Spleen (tissue), 11 donors: ENCODE data around the gene FIZ1. TPM values are rescaled to one million over a fixed set of nuclear protein-coding genes. Genes with fewer than 3 reads are reported as not detected.

ENCODE experiments used
- DNase-seq: peaks from one replicate; pipeline ENCODE4 v3.0.0-alpha.2; 2020
- H3K27ac ChIP-seq, 8 donors: fragments of 200-600 bp; sonication (generic) in 7 of 8; 1 replicate in 4 of 8; 2 replicates in 4 of 8; pipeline versions ENCODE4 v1.5.0 to v1.8.0; 2016 to 2021; ENCODE audit warnings: inconsistent platforms in 4 of 8, mild to moderate bottlenecking in 4 of 8, moderate library complexity in 1 of 8
- H3K27me3 ChIP-seq, 7 donors: fragments of 200-600 bp; sonication (generic) in 6 of 7; replicated peaks in 1 of 7; 1 replicate in 4 of 7; 2 replicates in 3 of 7; pipeline versions ENCODE4 v1.5.0 to v1.8.0; 2016 to 2021; ENCODE audit warnings: inconsistent platforms in 3 of 7, mild to moderate bottlenecking in 1 of 7
- H3K36me3 ChIP-seq, 6 donors: fragments of 200-600 bp; sonication (generic) in 5 of 6; 1 replicate in 4 of 6; 2 replicates in 2 of 6; pipeline versions ENCODE4 v1.5.0 to v1.8.0; 2016 to 2021; ENCODE audit warnings: inconsistent platforms in 2 of 6
- H3K4me1 ChIP-seq, 6 donors: fragments of 200-600 bp; sonication (generic) in 5 of 6; 1 replicate in 3 of 6; 2 replicates in 3 of 6; pipeline versions ENCODE4 v1.5.0 to v1.8.0; 2016 to 2021; ENCODE audit warnings: inconsistent platforms in 3 of 6
- H3K4me3 ChIP-seq, 8 donors: fragments of 200-600 bp; sonication (generic) in 7 of 8; 1 replicate in 4 of 8; 2 replicates in 4 of 8; pipeline versions ENCODE4 v1.5.0 to v1.8.0; 2016 to 2021; ENCODE audit warnings: inconsistent platforms in 4 of 8, mild to moderate bottlenecking in 4 of 8, moderate library complexity in 2 of 8
- H3K9me3 ChIP-seq, 8 donors: fragments of 200-600 bp; sonication (generic) in 7 of 8; 1 replicate in 4 of 8; 2 replicates in 4 of 8; pipeline versions ENCODE4 v1.5.0 to v1.8.0; 2016 to 2021; ENCODE audit warnings: inconsistent platforms in 4 of 8
- POLR2A ChIP-seq, 3 donors: fragments of 450-650 bp; IDR thresholded peaks; one replicate each; pipeline ENCODE4 v1.5.1; 2017; ENCODE audit warnings: antibody characterized with exemption in 3 of 3, mild to moderate bottlenecking in 1 of 3
- POLR2AphosphoS5 ChIP-seq, 3 donors: sonication (generic); formaldehyde crosslinking; IDR thresholded peaks; one replicate each; pipeline ENCODE4 v1.5.1; 2017; ENCODE audit warnings: antibody characterized with exemption in 3 of 3
- WGBS, 5 donors: extraction: QIAGEN DNeasy Blood & Tissue Kit in 3 of 5; methylation state at CpG; one replicate each; pipeline versions ENCODE4 v1.1.5 to v1.1.7; 2013 to 2018; 5-methylcytosine and 5-hydroxymethylcytosine counted together
- intact Hi-C: fragments of 100-400 bp; cut with DNase I; formaldehyde crosslinking; loops from one replicate; pipeline ENCODE4 v1.15.0; 2023; ENCODE audit warnings: low total_unique reads
- polyA plus RNA-seq, 3 donors: library from polyadenylated mRNA; stranded (reverse); fragments of 200-250 nt; gene quantifications; one replicate each; pipeline ENCODE4 v1.2.1, GENCODE V29; 2013
- total RNA-seq, 7 donors: library from RNA; depleted of rRNA in 3 of 7; stranded (reverse); fragments of >200 nt in 3 of 7; fragmentation: NEBNext Ultra II Directional in 4 of 7; extraction: Animal tissue kit (Norgen Biotek cat#: 25700) in 4 of 7; gene quantifications; one replicate each; pipeline versions ENCODE4 v1.1.0 to v1.2.1, GENCODE V29; 2016 to 2021
- TF ChIP-seq, protein P1 (sequence below), 11 experiments: fragments of 200-600 bp in 7 of 11; fragments of 450-650 bp in 4 of 11; sonication (generic) in 4 of 11; IDR thresholded peaks in 8 of 11; conservative IDR thresholded peaks in 3 of 11; 1 replicate in 7 of 11; 2 replicates in 4 of 11; pipeline versions ENCODE4 v1.4.0 to v1.8.0; 2016 to 2021; ENCODE audit warnings: antibody characterized with exemption in 11 of 11, inconsistent platforms in 4 of 11, mild to moderate bottlenecking in 1 of 11
- donor health status: healthy with polysubstance abuse.
- donor health status: DM: no; HTN: no; CAD: no; lungs with moderate emphysema.
- donor health status: DM: no; HTN: no; CAD: no.
- donor health status: Bipolar disorder and iron deficiency.
- donor health status: healthy.
- donor health status: DM: no; HTN: no; CAD: no.
- donor health status: DM: yes; HTN: yes; CAD: no.

The FIZ1 gene
- total and polyA plus RNA-seq, 10 donors = 5.1 to 17.3 (median 10.9) TPM

DNA sequence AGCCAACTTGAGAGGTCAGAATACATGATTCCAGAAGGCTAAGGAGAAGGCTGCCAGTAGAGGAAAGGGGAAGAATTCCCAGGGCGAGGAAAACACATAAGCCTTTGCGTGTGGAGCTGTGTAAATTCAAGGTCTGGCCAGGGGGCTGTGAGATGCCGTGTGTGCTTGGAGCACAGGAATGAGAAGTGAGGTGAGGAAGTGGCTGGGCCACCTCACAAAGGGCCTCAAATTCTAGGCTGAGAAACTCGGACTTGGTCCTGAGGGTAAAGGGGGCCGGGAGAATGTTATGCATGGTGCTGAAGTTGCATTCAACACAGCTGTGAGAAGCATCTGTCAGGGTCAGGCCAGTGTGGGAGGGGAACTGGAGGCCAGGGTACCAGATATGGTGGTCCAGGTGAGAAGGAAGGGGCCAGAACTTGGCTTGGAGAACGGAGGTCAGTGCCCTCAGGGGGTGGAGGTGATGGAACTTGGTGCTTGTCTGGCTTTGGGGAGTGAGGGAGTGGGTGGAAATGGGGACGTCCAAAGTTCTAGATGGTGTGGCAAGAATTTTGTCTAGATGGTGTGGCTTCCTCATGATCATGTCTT, 36.6 kb upstream of the FIZ1 start:
- Histone ChIP-seq H3K27me3 (no peaks in the 10 kb centered on the region), H3K4me1 (peaks cover 37 to 87% (median 72%) of the 10 kb centered on the region in 6 donors), H3K27ac (peak overlapping the region; percentile 95 to 99 (median 98)), H3K4me3 (peak overlapping the region; percentile 66 to 85 (median 70)), H3K36me3 (peaks cover 0 to 9% (median 3%) of the 10 kb centered on the region in 6 donors), H3K9me3 (no peaks in the 10 kb centered on the region)
- TF ChIP-seq, protein P1, sequence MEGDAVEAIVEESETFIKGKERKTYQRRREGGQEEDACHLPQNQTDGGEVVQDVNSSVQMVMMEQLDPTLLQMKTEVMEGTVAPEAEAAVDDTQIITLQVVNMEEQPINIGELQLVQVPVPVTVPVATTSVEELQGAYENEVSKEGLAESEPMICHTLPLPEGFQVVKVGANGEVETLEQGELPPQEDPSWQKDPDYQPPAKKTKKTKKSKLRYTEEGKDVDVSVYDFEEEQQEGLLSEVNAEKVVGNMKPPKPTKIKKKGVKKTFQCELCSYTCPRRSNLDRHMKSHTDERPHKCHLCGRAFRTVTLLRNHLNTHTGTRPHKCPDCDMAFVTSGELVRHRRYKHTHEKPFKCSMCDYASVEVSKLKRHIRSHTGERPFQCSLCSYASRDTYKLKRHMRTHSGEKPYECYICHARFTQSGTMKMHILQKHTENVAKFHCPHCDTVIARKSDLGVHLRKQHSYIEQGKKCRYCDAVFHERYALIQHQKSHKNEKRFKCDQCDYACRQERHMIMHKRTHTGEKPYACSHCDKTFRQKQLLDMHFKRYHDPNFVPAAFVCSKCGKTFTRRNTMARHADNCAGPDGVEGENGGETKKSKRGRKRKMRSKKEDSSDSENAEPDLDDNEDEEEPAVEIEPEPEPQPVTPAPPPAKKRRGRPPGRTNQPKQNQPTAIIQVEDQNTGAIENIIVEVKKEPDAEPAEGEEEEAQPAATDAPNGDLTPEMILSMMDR (IDR thresholded peaks at IDR 0.05 in 8 of 11, conservative IDR thresholded peaks at IDR 0.05 in 3 of 11) = no peak
- TF ChIP-seq POLR2A (IDR thresholded peaks at IDR 0.05) (no peak), POLR2AphosphoS5 (IDR thresholded peaks at IDR 0.05) (no peak)
- intact Hi-C loops = no loop called here
- 57 to 73% (median 60%) methylated on average over 7 of the region's 7 CpGs for WGBS, 5 donors
- no peak for DNase-seq

DNA sequence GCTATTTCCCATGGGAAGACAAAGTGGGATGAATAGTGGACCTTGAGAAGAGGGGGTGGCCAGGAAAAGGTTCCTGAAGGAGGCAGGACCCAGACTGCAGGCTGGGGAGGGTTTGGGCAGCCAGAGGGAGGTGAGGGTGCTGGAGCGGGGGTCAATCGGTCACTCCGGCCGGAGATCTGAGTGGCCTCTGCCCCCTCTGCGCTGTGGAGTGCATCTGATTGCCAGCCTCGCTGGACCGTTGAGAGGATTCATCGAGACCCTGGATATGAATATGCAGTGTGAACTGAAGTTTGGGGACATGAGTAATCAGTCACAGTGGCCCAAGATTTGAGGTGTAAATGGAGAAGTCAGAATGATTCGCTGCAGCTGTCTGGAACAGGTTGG, 36.0 kb upstream of the FIZ1 start:
- TF ChIP-seq, protein P1 (IDR thresholded peaks at IDR 0.05 in 8 of 11, conservative IDR thresholded peaks at IDR 0.05 in 3 of 11) = no peak
- TF ChIP-seq POLR2AphosphoS5 (IDR thresholded peaks at IDR 0.05) = no peak
- no peak for TF ChIP-seq POLR2A (IDR thresholded peaks at IDR 0.05)
- 6 to 16% (median 13%) methylated on average over 9 of the region's 9 CpGs for WGBS, 5 donors
- Histone ChIP-seq H3K27ac (peak overlapping the region; percentile 95 to 99 (median 98)), H3K4me3 (peak overlapping the region; percentile 66 to 85 (median 70)), H3K9me3 (no peaks in the 10 kb centered on the region), H3K36me3 (peaks cover 0 to 9% (median 3%) of the 10 kb centered on the region in 6 donors), H3K4me1 (peaks cover 34 to 81% (median 67%) of the 10 kb centered on the region in 6 donors), H3K27me3 (no peaks in the 10 kb centered on the region)
- intact Hi-C loops = no loop called here
- DNase-seq = no peak

DNA sequence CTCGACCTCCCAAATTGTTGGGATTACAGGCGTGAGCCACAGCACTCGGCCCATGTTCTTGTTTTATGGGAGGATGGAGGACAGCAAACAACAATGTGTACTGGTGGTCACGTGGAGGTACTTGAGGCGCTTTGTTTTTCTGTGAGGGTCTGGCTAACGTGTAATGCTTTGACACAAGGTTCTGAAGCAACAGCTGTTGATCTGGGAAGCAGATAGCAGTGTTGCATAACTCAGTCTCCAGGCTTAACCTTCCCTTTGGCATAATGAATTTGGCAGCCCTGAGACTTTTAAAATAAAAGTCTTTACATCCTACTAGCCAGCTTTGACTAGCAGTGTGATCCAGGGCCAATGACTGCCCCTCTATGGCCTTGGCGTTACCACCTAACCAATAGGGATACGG, 34.5 kb upstream of the FIZ1 start:
- H3K4me3 ChIP-seq = peak overlapping the region in 1 of 8 donors; percentile 82
- peaks cover 0 to 9% (median 3%) of the 10 kb centered on the region in 6 donors for H3K36me3 ChIP-seq
- no peak for DNase-seq
- peak overlapping the region in 6 of 8 donors; percentile 96 to 99 (median 98) for H3K27ac ChIP-seq
- H3K9me3 ChIP-seq = no peaks in the 10 kb centered on the region
- H3K27me3 ChIP-seq = no peaks in the 10 kb centered on the region
- WGBS, 5 donors = 60 to 85% (median 83%) methylated on average over 8 of the region's 8 CpGs
- intact Hi-C loops = loop anchor here (2.0 kb wide), 1 partner anchor 117 kb away; no protein-coding TSS in a partner anchor
- TF ChIP-seq POLR2A (IDR thresholded peaks at IDR 0.05) = no peak
- TF ChIP-seq, protein P1 (IDR thresholded peaks at IDR 0.05 in 8 of 11, conservative IDR thresholded peaks at IDR 0.05 in 3 of 11) = no peak
- no peak for TF ChIP-seq POLR2AphosphoS5 (IDR thresholded peaks at IDR 0.05)
- peaks cover 26 to 66% (median 53%) of the 10 kb centered on the region in 6 donors for H3K4me1 ChIP-seq

DNA sequence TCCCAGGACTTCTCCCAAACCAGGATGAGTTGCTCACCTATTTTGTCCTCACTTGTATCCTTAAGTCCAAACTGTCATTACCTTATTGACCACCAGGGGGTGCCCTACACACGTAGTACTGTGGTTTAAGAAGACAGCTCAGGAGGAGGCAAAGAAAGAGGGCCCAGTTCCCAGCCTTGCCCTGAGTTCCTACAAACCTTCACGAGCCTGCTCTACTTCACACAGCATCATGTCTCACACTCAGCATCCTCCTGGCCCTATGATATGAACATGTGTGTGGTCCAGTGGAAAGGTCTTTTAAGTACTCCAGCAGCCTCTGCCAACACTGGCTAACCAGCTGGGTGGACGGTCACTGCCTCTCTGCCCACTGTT, 33.1 kb upstream of the FIZ1 start:
- WGBS, 5 donors = 27 to 32% (median 32%) methylated on average over 3 of the region's 3 CpGs
- H3K4me1 ChIP-seq = peaks cover 21 to 52% (median 43%) of the 10 kb centered on the region in 6 donors
- H3K27me3 ChIP-seq = no peaks in the 10 kb centered on the region
- H3K4me3 ChIP-seq = no peak overlapping the region
- H3K27ac ChIP-seq = peak overlapping the region in 4 of 8 donors; percentile 21 to 56 (median 33)
- H3K9me3 ChIP-seq = no peaks in the 10 kb centered on the region
- TF ChIP-seq POLR2AphosphoS5 (IDR thresholded peaks at IDR 0.05) = no peak
- TF ChIP-seq, protein P1 (IDR thresholded peaks at IDR 0.05 in 8 of 11, conservative IDR thresholded peaks at IDR 0.05 in 3 of 11) = peak; percentile 71 to 95 (median 87)
- H3K36me3 ChIP-seq = no peaks in the 10 kb centered on the region
- no peak for DNase-seq
- intact Hi-C loops = loop anchor here (2.0 kb wide), 1 partner anchor 116 kb away; no protein-coding TSS in a partner anchor
